Measurements from ENCODE around the gene SENP7.

Gene SENP7

DNA sequence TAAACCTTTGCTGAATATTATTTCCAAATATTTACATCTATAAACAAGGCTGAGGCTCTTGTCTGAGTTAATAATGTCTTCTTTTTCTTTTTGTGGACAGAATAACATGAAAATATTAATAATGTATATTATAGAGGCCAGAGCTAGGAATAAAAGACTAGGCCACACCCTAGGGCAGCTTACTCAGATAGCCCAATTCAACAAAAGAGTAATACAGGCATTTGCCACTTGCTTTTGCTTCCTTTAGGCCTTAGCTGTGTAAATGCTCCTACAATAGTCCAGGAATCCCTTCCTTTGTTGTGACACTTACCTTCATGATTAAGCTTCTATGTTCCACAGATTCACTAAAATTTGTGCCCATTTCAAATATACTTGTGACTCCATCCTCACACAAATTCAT is 209.2 kb downstream of the SENP7 start:
- DNase-seq (ENCODE audit: low read depth, low spot score), result no peak
- H3K9ac ChIP-seq (ENCODE audit: insufficient read length, low read depth), result no peak overlapping the region
- H3K9me3 ChIP-seq (ENCODE audit: insufficient read depth, low read length), result peaks cover 19% of the 10 kb centered on the region
- no peak for TF ChIP-seq SUZ12 (IDR thresholded peaks at IDR 0.05; ENCODE audit: extremely low read depth, insufficient read depth, insufficient read length)
- TF ChIP-seq ZNF274 (IDR thresholded peaks at IDR 0.05; ENCODE audit: low read depth, low read length), result no peak
- no peak for TF ChIP-seq YY1 (IDR thresholded peaks at IDR 0.05; ENCODE audit: insufficient read depth, insufficient read length)
- peaks cover 4% of the 10 kb centered on the region for H3K4me1 ChIP-seq (ENCODE audit: insufficient read depth, insufficient read length)
- no peaks in the 10 kb centered on the region for H3K36me3 ChIP-seq (ENCODE audit: insufficient read depth, insufficient read length, low read length)
- H3K27me3 ChIP-seq (ENCODE audit: insufficient read depth, insufficient read length), result no peaks in the 10 kb centered on the region
- no peak overlapping the region for H3K4me3 ChIP-seq (ENCODE audit: insufficient read length, low read depth)

DNA sequence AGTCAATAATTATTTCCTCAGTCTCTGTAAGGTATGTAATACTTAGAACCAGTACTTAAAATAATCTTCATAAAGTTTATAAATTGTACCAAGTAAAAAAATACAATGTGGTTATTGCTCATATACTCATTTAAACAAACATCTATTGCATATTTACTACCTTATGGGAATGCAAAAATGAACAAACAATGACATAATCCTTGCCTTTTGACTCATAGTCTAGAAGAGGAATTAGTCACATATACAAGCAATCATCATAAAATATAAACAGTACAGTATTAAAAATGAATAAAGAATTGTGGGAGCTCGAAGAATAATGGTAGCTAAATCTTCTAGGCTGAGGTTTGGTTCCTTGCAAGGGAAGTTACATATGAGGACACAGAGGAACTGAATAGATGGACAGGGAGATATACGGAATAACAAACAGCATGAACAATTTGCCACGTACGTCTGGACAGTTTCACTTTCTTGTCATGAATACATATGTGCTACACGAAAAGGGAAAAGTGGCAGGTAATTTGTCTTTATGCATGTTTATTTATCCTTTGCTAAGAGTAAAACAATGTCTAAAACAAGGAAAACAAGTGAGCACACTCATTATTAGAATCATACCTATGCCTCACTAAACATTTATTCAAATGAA is 209.8 kb downstream of the SENP7 start:
- peaks cover 4% of the 10 kb centered on the region for H3K4me1 ChIP-seq (ENCODE audit: insufficient read depth, insufficient read length)
- H3K9ac ChIP-seq (ENCODE audit: insufficient read length, low read depth), result no peak overlapping the region
- H3K36me3 ChIP-seq (ENCODE audit: insufficient read depth, insufficient read length, low read length), result no peaks in the 10 kb centered on the region
- no peak for DNase-seq (ENCODE audit: low read depth, low spot score)
- peaks cover 14% of the 10 kb centered on the region for H3K9me3 ChIP-seq (ENCODE audit: insufficient read depth, low read length)
- no peaks in the 10 kb centered on the region for H3K27me3 ChIP-seq (ENCODE audit: insufficient read depth, insufficient read length)
- no peak overlapping the region for H3K4me3 ChIP-seq (ENCODE audit: insufficient read length, low read depth)
- TF ChIP-seq YY1 (IDR thresholded peaks at IDR 0.05; ENCODE audit: insufficient read depth, insufficient read length), result no peak
- TF ChIP-seq ZNF274 (IDR thresholded peaks at IDR 0.05; ENCODE audit: low read depth, low read length), result no peak
- no peak for TF ChIP-seq SUZ12 (IDR thresholded peaks at IDR 0.05; ENCODE audit: extremely low read depth, insufficient read depth, insufficient read length)

DNA sequence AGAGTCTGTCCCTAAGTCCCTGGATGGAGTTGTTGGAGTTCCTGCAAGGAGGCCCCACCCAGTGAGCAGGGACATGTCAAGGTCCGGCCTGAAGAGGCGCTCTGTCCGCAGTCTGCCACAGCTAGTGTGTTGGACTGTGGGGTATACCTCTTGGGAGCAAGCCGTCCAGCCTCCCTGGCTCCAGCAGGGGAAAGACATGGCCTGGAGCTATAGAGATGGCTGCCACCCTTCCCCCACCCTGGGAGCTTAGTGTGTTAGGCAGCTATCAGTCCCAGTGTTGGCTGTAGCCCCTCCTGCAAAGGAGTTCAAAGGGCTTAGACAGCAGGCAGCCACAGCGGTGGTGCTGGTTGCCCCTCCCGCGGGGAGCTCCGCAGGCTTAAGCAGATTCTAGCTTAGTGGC is 212.9 kb downstream of the SENP7 start:
- peaks cover 4% of the 10 kb centered on the region for H3K4me1 ChIP-seq (ENCODE audit: insufficient read depth, insufficient read length)

DNA sequence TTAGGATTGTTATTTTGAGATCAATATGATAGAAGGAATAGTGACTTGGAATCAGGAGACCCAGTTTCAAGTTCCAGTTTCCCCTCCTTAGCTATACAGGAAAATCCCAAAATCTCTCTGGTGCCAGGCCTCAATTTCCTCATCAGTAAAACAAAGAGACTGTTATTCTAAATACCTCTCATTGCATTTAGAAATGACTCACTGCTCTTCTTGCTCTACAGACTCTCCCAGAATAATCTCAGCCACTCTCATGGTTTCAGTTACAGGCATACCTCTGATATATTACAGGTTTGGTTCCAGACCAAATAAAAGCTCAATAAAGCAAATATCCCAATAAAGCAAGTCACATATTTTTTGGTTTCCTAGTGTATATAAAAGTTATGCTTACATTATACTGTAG is 221.0 kb downstream of the SENP7 start:
- TF ChIP-seq YY1 (IDR thresholded peaks at IDR 0.05; ENCODE audit: insufficient read depth, insufficient read length) (no peak), SUZ12 (IDR thresholded peaks at IDR 0.05; ENCODE audit: extremely low read depth, insufficient read depth, insufficient read length) (no peak)
- Histone ChIP-seq H3K9me3 (ENCODE audit: insufficient read depth, low read length) (no peaks in the 10 kb centered on the region), H3K27me3 (ENCODE audit: insufficient read depth, insufficient read length) (no peaks in the 10 kb centered on the region), H3K4me1 (ENCODE audit: insufficient read depth, insufficient read length) (no peaks in the 10 kb centered on the region), H3K36me3 (ENCODE audit: insufficient read depth, insufficient read length, low read length) (no peaks in the 10 kb centered on the region), H3K9ac (ENCODE audit: insufficient read length, low read depth) (no peak overlapping the region), H3K4me3 (ENCODE audit: insufficient read length, low read depth) (no peak overlapping the region)
- DNase-seq (ENCODE audit: low read depth, low spot score), result no peak

More for the DNA sequence above, 212.9 kb downstream of the SENP7 start:
- Histone ChIP-seq H3K9me3 (ENCODE audit: insufficient read depth, low read length) (no peaks in the 10 kb centered on the region), H3K36me3 (ENCODE audit: insufficient read depth, insufficient read length, low read length) (no peaks in the 10 kb centered on the region), H3K9ac (ENCODE audit: insufficient read length, low read depth) (no peak overlapping the region), H3K4me3 (ENCODE audit: insufficient read length, low read depth) (no peak overlapping the region), H3K27me3 (ENCODE audit: insufficient read depth, insufficient read length) (no peaks in the 10 kb centered on the region)
- TF ChIP-seq ZNF274 (IDR thresholded peaks at IDR 0.05; ENCODE audit: low read depth, low read length) (no peak), SUZ12 (IDR thresholded peaks at IDR 0.05; ENCODE audit: extremely low read depth, insufficient read depth, insufficient read length) (no peak), YY1 (IDR thresholded peaks at IDR 0.05; ENCODE audit: insufficient read depth, insufficient read length) (no peak)
- DNase-seq (ENCODE audit: low read depth, low spot score), result peak; percentile 9

GRCh38 chr3:101288294-101288693 is 224.7 kb downstream of the SENP7 start:
- Histone ChIP-seq H3K4me1 (ENCODE audit: insufficient read depth, insufficient read length) (no peaks in the 10 kb centered on the region), H3K36me3 (ENCODE audit: insufficient read depth, insufficient read length, low read length) (no peaks in the 10 kb centered on the region), H3K27me3 (ENCODE audit: insufficient read depth, insufficient read length) (no peaks in the 10 kb centered on the region), H3K4me3 (ENCODE audit: insufficient read length, low read depth) (no peak overlapping the region), H3K9ac (ENCODE audit: insufficient read length, low read depth) (no peak overlapping the region), H3K9me3 (ENCODE audit: insufficient read depth, low read length) (no peaks in the 10 kb centered on the region)
- TF ChIP-seq ZNF274 (IDR thresholded peaks at IDR 0.05; ENCODE audit: low read depth, low read length) (no peak), SUZ12 (IDR thresholded peaks at IDR 0.05; ENCODE audit: extremely low read depth, insufficient read depth, insufficient read length) (no peak), YY1 (IDR thresholded peaks at IDR 0.05; ENCODE audit: insufficient read depth, insufficient read length) (no peak)
- no peak for DNase-seq (ENCODE audit: low read depth, low spot score)

DNA sequence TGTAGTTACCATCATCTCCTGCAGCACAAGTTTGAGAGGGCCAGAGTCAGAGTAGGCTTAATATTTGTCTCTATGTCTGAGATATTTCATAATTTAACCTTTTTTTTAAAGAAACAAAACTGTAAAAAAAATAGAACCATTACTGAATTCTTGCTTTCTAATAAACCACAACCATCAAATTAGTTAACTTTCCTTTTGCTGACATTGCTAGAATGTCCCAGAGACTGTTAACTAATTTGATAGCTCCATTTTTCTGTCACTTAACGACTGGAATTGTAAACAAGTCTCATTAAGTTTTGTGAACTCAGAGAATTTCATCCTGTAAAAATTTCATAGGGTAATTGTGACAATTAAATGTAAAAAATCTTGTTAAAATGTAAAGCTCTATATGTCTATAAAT is 228.3 kb downstream of the SENP7 start:
- no peaks in the 10 kb centered on the region for H3K27me3 ChIP-seq (ENCODE audit: insufficient read depth, insufficient read length)
- no peaks in the 10 kb centered on the region for H3K36me3 ChIP-seq (ENCODE audit: insufficient read depth, insufficient read length, low read length)
- H3K9ac ChIP-seq (ENCODE audit: insufficient read length, low read depth), result no peak overlapping the region
- H3K9me3 ChIP-seq (ENCODE audit: insufficient read depth, low read length), result no peaks in the 10 kb centered on the region
- H3K4me3 ChIP-seq (ENCODE audit: insufficient read length, low read depth), result no peak overlapping the region
- TF ChIP-seq ZNF274 (IDR thresholded peaks at IDR 0.05; ENCODE audit: low read depth, low read length) (no peak), YY1 (IDR thresholded peaks at IDR 0.05; ENCODE audit: insufficient read depth, insufficient read length) (no peak), SUZ12 (IDR thresholded peaks at IDR 0.05; ENCODE audit: extremely low read depth, insufficient read depth, insufficient read length) (no peak)
- DNase-seq (ENCODE audit: low read depth, low spot score), result no peak
- no peaks in the 10 kb centered on the region for H3K4me1 ChIP-seq (ENCODE audit: insufficient read depth, insufficient read length)

- Histone ChIP-seq H3K27me3 (ENCODE audit: insufficient read depth, insufficient read length) (no peaks in the 10 kb centered on the region), H3K4me3 (ENCODE audit: insufficient read length, low read depth) (no peak overlapping the region), H3K36me3 (ENCODE audit: insufficient read depth, insufficient read length, low read length) (no peaks in the 10 kb centered on the region), H3K9ac (ENCODE audit: insufficient read length, low read depth) (no peak overlapping the region), H3K9me3 (ENCODE audit: insufficient read depth, low read length) (no peaks in the 10 kb centered on the region), H3K4me1 (ENCODE audit: insufficient read depth, insufficient read length) (no peaks in the 10 kb centered on the region)
- DNase-seq (ENCODE audit: low read depth, low spot score), result no peak
- TF ChIP-seq ZNF274 (IDR thresholded peaks at IDR 0.05; ENCODE audit: low read depth, low read length), result no peak
- no peak for TF ChIP-seq YY1 (IDR thresholded peaks at IDR 0.05; ENCODE audit: insufficient read depth, insufficient read length)
- TF ChIP-seq SUZ12 (IDR thresholded peaks at IDR 0.05; ENCODE audit: extremely low read depth, insufficient read depth, insufficient read length), result no peak
These were observed 231.4 kb downstream of the SENP7 start for GRCh38 chr3:101281521-101282030.
